ENCODE measurements around the gene HPD. TPM values are rescaled to one million over a fixed set of nuclear protein-coding genes. Genes with fewer than 3 reads are reported as not detected.
A peak's percentile ranks its signal among the peaks of the same experiment; 100 is the strongest.
"Not testable (repeated sequence)": the region's sequence is repeated elsewhere in the genome, so short reads cannot be mapped to it uniquely, and the experiment has no call there.

HPD gene
- total RNA-seq, 2 donors from 2014 or later = 3.0 to 5.7 TPM

DNA sequence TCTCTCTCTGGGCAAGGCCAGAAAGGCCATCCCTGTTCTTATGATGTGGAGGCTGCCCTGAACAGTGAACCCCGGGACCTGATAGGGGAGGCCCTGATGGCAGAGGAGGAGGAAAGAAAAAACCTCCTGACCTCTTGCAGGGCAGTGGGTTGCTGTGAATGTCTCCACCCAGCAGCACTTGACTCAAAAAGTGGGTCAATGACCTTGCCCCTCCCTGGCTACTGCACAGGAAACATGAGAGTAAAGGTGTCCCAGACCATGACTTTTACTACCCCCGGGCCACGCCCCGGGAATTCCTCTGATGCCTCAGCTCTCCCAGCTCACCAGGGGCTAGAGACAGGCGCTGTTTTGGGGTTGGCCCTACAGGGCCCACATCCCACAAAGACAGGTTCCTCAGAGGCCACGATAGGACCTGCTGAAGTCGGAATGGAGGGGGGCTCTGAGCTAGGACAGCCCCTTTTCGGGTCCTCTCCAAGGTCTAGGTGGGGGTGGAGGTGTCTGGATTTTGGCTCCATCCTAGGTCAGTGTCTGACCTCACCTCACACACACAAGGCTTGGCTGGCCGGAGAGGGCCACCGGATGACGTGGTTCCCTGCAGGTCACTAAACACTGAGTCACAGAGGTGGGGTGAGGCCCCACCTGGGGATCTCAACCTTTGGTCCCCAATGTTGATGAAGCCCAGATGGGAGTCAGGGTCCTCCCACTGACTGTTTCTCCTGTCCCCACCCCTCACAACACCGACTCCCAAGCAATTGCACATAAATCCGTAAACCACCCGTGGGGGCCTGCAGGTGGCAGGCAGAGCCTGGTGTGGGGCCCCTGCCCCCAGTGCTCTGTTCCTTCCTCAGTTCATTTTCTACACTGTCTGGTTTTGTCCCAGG, 66.7 kb downstream of the HPD start:
- H3K36me3 ChIP-seq (replicated peaks in 1 of 2; ENCODE audit: insufficient read depth in 1 of 2, low read depth in 2 of 2) = no peaks in the 10 kb centered on the region
- H3K9me3 ChIP-seq = no peaks in the 10 kb centered on the region
- H3K4me1 ChIP-seq = peaks cover 60% of the 10 kb centered on the region
- intact Hi-C loops (cut with DNase I) = loop anchor here (10.0 kb wide), 1 partner anchor 93 kb away; the partner anchor contains the start of gene PSMD9
- H3K4me3 ChIP-seq = no peak overlapping the region
- no peaks in the 10 kb centered on the region for H3K27me3 ChIP-seq
- WGBS, 2 donors = 75 to 82% methylated on average over 9 to 14 of the region's 14 CpGs
- DNase-seq = no peak
- H3K27ac ChIP-seq = peak overlapping the region in 1 of 4 donors; percentile 62
- ATAC-seq = no peak
- TF ChIP-seq POLR2A (IDR thresholded peaks at IDR 0.05) = no peak
- TF ChIP-seq CTCF (IDR thresholded peaks at IDR 0.05) = no peak

GRCh38 chr12:121790785-121791184, 67.9 kb downstream of the HPD start:
- Histone ChIP-seq H3K27ac (peak overlapping the region in 1 of 4 donors; percentile 56), H3K4me1 (peaks cover 52% of the 10 kb centered on the region)
- not testable (repeated sequence) for H3K27me3 ChIP-seq; H3K36me3 ChIP-seq (replicated peaks in 1 of 2; ENCODE audit: insufficient read depth in 1 of 2, low read depth in 2 of 2); DNase-seq; H3K9me3 ChIP-seq; H3K4me3 ChIP-seq; ATAC-seq
- WGBS, 2 donors = 93 to 94% methylated on average over 8 of the region's 8 CpGs
- intact Hi-C loops (cut with DNase I) = loop anchor here (10.0 kb wide), 1 partner anchor 94 kb away; the partner anchor contains the start of gene PSMD9

DNA sequence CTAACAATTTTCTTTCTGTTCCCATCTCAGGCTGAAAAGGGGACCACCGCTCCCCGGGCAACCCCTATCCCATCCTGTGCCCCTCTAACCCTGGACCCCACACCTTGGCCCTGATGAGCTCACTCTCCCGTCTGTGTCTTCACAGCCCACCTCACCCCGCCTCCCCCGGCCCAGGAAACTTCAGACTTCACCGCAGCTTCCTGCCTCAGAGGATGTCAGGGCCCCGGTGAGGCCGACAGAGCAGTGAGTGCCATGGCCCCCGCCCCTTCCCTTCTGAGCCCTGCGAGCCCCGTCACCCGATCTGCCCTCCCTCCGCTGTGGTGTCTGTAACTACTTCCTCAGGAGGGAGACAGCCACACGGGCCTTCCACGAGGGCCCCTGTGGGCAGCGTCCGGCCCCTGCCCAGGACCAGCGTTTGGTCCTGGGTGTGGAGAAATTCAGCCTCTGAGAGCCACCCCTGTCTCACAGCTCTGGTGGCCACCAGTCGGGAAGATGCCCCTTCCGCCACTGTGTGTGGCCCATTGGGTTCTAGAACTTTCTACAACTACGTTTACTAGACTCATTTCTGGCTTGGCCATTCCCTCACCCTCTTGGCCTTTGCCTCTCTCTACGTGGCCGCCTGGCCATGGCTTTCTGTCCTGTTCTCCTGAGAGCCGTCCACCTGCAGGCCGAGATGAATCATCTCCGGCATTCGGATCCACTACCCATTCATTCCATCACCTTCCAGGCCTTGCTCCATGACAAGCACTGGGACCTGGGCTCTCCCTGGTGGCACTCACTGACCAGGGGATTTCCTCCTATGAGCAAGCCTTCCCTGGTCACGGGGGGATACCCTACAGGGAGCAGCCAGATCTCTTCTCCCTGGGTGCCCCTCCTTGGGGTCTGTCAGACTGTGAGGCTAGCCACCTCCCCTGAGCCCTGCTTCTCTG, 68.6 kb downstream of the HPD start:
- no peak for ATAC-seq
- DNase-seq = peak in 3 of 4 donors; percentile 44 to 77 (median 45)
- Histone ChIP-seq H3K4me3 (no peak overlapping the region), H3K4me1 (peaks cover 45% of the 10 kb centered on the region), H3K27me3 (no peaks in the 10 kb centered on the region), H3K27ac (peak overlapping the region in 2 of 4 donors; percentile 28 to 56), H3K36me3 (replicated peaks in 1 of 2; ENCODE audit: insufficient read depth in 1 of 2, low read depth in 2 of 2) (no peaks in the 10 kb centered on the region), H3K9me3 (no peaks in the 10 kb centered on the region)
- WGBS, 2 donors = 58 to 81% methylated on average over 25 to 28 of the region's 28 CpGs
- intact Hi-C loops (cut with DNase I) = loop anchor here (10.0 kb wide), 1 partner anchor 95 kb away; the partner anchor contains the start of gene PSMD9
- TF ChIP-seq CTCF (IDR thresholded peaks at IDR 0.05) (no peak), POLR2A (IDR thresholded peaks at IDR 0.05) (peak in 1 of 3 donors; percentile 5)

Small RNA genes lying within 50 kb of the gene (small RNA-seq; reads per million reads assigned to genes)
- gene AC069503.3 = not detected
- not detected for gene RF00017
- not detected for gene RNU7-170P

Other genes starting within 250 kb of the HPD start
- 1 to 10 TPM in 1 of 2 donors, under 1 TPM in 1; 0.66 to 3.9 TPM for gene ORAI1, start 232.3 kb downstream of the HPD start, total RNA-seq
- not detected for gene MORN3, start 189.2 kb downstream of the HPD start, total RNA-seq
- 10 to 100 TPM; 13.2 to 14.2 TPM for gene TMEM120B, start 146.1 kb downstream of the HPD start, total RNA-seq
- 10 to 100 TPM in 1 of 2 donors, 1 to 10 TPM in 1; 9.9 to 10.2 TPM for gene RHOF, start 65.2 kb downstream of the HPD start, total RNA-seq
- gene SETD1B, start 54.9 kb downstream of the HPD start, total RNA-seq = 10 to 100 TPM in 1 of 2 donors, 1 to 10 TPM in 1; 9.1 to 15.8 TPM
- 10 to 100 TPM; 23.1 to 42.3 TPM for gene PSMD9, start 29.9 kb upstream of the HPD start, total RNA-seq
- gene CFAP251, start 59.7 kb upstream of the HPD start, total RNA-seq = 1 to 10 TPM; 3.6 to 7.0 TPM
- 10 to 100 TPM; 19.1 to 25.2 TPM for gene BCL7A, start 163.0 kb upstream of the HPD start, total RNA-seq
- 10 to 100 TPM; 43.6 to 84.0 TPM for gene MLXIP, start 219.9 kb upstream of the HPD start, total RNA-seq

Data from body of pancreas (tissue), 4 donors.